ENCODE data around the gene MAX. TPM values are rescaled to one million over a fixed set of nuclear protein-coding genes. Genes with fewer than 3 reads are reported as not detected.

The MAX gene
- total RNA-seq, 1 experiment from 2014 or later: 68.9 TPM

DNA sequence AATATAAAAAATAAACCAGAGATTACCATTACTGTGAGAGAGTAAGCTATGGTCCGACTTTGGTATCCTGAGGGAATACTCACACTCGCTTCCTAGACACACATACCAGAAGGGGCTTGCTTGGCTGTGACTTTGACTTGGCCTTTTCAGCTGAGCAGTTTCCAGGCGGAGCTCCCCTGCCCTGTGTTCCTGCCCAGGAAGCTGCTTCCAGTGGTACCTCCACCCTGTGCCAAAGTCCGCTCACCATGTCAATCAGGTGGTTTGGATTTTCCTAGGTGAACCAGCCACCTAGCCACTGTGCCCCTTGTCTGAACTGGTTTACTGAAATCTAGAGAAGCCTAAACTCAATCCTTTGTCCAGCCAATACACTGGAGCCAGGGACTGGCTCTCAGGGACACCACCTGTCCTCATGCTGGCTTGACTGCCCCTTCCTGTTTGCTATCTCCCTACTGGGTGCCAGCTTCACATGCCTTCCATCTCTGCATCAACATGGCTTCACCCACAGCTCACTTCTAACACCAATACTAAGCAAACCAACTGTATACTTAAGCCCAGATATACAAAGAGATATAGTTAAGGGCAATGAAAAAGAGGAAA is 28.6 kb downstream of the MAX start:
- ChIA-PET POLR2A (ENCODE audit: unreplicated experiment) (no interaction called here), CTCF (no interaction called here)
- no peak overlapping the region for H2AFZ ChIP-seq (ENCODE audit: low read length)
- no peak overlapping the region for H3K9ac ChIP-seq (ENCODE audit: low read length)
- DNase-seq (no peak), ATAC-seq (no peak)
- no peaks in the 10 kb centered on the region for H3F3A ChIP-seq (ENCODE audit: low read length, unreplicated experiment)
- H3K4me2 ChIP-seq (ENCODE audit: low read length): no peak overlapping the region
- H4K20me1 ChIP-seq (ENCODE audit: low read length): no peaks in the 10 kb centered on the region
- no peak overlapping the region for H3K4me3 ChIP-seq (ENCODE audit: low read length)
- H3K79me2 ChIP-seq (ENCODE audit: low read length): no peaks in the 10 kb centered on the region
- H3K4me1 ChIP-seq (ENCODE audit: insufficient read depth, low read length): peaks cover 12% of the 10 kb centered on the region
- no peak overlapping the region for H3K27ac ChIP-seq (ENCODE audit: low read length)
- no peaks in the 10 kb centered on the region for H3K9me3 ChIP-seq (ENCODE audit: low read length)
- intact Hi-C loops (cut with micrococcal nuclease): no loop called here
- no peaks in the 10 kb centered on the region for H3K9me2 ChIP-seq (replicated peaks; ENCODE audit: low read length)
- TF ChIP-seq, protein P1, sequence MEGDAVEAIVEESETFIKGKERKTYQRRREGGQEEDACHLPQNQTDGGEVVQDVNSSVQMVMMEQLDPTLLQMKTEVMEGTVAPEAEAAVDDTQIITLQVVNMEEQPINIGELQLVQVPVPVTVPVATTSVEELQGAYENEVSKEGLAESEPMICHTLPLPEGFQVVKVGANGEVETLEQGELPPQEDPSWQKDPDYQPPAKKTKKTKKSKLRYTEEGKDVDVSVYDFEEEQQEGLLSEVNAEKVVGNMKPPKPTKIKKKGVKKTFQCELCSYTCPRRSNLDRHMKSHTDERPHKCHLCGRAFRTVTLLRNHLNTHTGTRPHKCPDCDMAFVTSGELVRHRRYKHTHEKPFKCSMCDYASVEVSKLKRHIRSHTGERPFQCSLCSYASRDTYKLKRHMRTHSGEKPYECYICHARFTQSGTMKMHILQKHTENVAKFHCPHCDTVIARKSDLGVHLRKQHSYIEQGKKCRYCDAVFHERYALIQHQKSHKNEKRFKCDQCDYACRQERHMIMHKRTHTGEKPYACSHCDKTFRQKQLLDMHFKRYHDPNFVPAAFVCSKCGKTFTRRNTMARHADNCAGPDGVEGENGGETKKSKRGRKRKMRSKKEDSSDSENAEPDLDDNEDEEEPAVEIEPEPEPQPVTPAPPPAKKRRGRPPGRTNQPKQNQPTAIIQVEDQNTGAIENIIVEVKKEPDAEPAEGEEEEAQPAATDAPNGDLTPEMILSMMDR (conservative IDR thresholded peaks at IDR 0.05; ENCODE audit: low read depth, low read length): no peak
- no peak for TF ChIP-seq EZH2phosphoT487 (IDR thresholded peaks at IDR 0.05; ENCODE audit: borderline replicate concordance, low read length)
- TF ChIP-seq EZH2 (IDR thresholded peaks at IDR 0.05; ENCODE audit: low read length, unreplicated experiment): no peak
- peaks cover 15% of the 10 kb centered on the region for H3K36me3 ChIP-seq (ENCODE audit: low read depth, low read length)
- H3K27me3 ChIP-seq (ENCODE audit: low read length): no peaks in the 10 kb centered on the region
- no TSS peak for BruUV-seq (replicated peaks)

DNA sequence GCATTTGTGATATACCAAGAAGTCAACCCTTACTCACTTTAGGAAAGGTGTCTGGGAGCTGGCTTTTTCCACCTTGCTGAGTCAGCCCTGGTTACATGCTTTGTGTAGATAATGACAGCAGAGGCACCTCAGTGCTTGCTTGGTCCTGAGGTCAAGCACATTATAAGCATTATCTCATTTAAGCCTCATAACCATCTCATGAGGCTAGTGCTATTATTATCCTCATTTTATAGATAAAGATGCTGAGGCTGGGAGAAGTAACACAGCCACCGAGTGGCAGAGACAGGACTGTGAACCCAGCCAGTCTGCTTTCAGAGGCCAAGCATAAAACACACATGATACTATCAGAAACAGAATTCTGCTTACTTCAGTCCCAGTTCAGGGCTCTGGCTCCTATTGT is 29.4 kb downstream of the MAX start:
- Histone ChIP-seq H3F3A (ENCODE audit: low read length, unreplicated experiment) (no peaks in the 10 kb centered on the region), H3K4me1 (ENCODE audit: insufficient read depth, low read length) (peaks cover 12% of the 10 kb centered on the region), H3K9me3 (ENCODE audit: low read length) (no peaks in the 10 kb centered on the region), H3K27me3 (ENCODE audit: low read length) (no peaks in the 10 kb centered on the region), H3K4me3 (ENCODE audit: low read length) (no peak overlapping the region), H3K9ac (ENCODE audit: low read length) (no peak overlapping the region), H3K36me3 (ENCODE audit: low read depth, low read length) (peaks cover 15% of the 10 kb centered on the region), H4K20me1 (ENCODE audit: low read length) (no peaks in the 10 kb centered on the region), H3K79me2 (ENCODE audit: low read length) (no peaks in the 10 kb centered on the region), H3K27ac (ENCODE audit: low read length) (no peak overlapping the region), H3K4me2 (ENCODE audit: low read length) (no peak overlapping the region), H3K9me2 (replicated peaks; ENCODE audit: low read length) (no peaks in the 10 kb centered on the region), H2AFZ (ENCODE audit: low read length) (no peak overlapping the region)
- ATAC-seq: no peak
- intact Hi-C loops (cut with micrococcal nuclease): no loop called here
- ChIA-PET POLR2A (ENCODE audit: unreplicated experiment) (no interaction called here), CTCF (interaction anchor here (0.6 kb wide), 1 partner anchor 748 kb away, joined by 3 read pairs; no protein-coding TSS in a partner anchor)
- DNase-seq: no peak
- TF ChIP-seq EZH2 (IDR thresholded peaks at IDR 0.05; ENCODE audit: low read length, unreplicated experiment) (no peak), EZH2phosphoT487 (IDR thresholded peaks at IDR 0.05; ENCODE audit: borderline replicate concordance, low read length) (no peak)
- TF ChIP-seq, protein P1 (conservative IDR thresholded peaks at IDR 0.05; ENCODE audit: low read depth, low read length): no peak
- no TSS peak for BruUV-seq (replicated peaks)

DNA sequence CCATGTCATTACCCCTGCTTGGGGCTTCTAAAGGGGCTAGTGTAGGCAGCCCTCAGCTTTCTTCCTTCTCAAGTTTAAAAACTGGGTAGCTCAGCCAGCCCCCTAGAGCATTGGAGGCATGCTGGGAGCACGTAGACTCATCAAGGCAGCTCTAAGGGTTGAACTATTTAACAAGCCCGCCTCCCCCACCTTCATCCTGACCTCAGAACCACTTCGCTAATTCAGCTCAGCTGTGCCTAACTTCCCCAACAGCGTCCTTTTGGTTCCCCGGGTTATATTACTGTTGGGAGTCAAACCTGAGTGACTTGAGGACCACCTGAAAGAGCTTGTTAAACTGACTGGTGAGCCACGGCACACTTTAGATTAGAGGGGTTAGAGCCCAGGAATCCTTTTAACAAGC is 30.1 kb downstream of the MAX start:
- Histone ChIP-seq H3K4me3 (ENCODE audit: low read length) (no peak overlapping the region), H3K36me3 (ENCODE audit: low read depth, low read length) (peaks cover 9% of the 10 kb centered on the region), H3K4me2 (ENCODE audit: low read length) (no peak overlapping the region), H3K9me3 (ENCODE audit: low read length) (no peaks in the 10 kb centered on the region), H3K79me2 (ENCODE audit: low read length) (no peaks in the 10 kb centered on the region), H3K9ac (ENCODE audit: low read length) (no peak overlapping the region), H3K27me3 (ENCODE audit: low read length) (no peaks in the 10 kb centered on the region), H3K27ac (ENCODE audit: low read length) (no peak overlapping the region), H3F3A (ENCODE audit: low read length, unreplicated experiment) (no peaks in the 10 kb centered on the region), H2AFZ (ENCODE audit: low read length) (no peak overlapping the region), H4K20me1 (ENCODE audit: low read length) (no peaks in the 10 kb centered on the region), H3K9me2 (replicated peaks; ENCODE audit: low read length) (no peaks in the 10 kb centered on the region), H3K4me1 (ENCODE audit: insufficient read depth, low read length) (peaks cover 12% of the 10 kb centered on the region)
- POLR2A ChIA-PET (ENCODE audit: unreplicated experiment): no interaction called here
- no peak for TF ChIP-seq EZH2 (IDR thresholded peaks at IDR 0.05; ENCODE audit: low read length, unreplicated experiment)
- no peak for TF ChIP-seq EZH2phosphoT487 (IDR thresholded peaks at IDR 0.05; ENCODE audit: borderline replicate concordance, low read length)
- TF ChIP-seq, protein P1 (conservative IDR thresholded peaks at IDR 0.05; ENCODE audit: low read depth, low read length): no peak
- no TSS peak for BruUV-seq (replicated peaks)
- no peak for ATAC-seq
- intact Hi-C loops (cut with micrococcal nuclease): no loop called here
- no peak for DNase-seq
- CTCF ChIA-PET: no interaction called here
